Gastroesophageal sphincter (tissue), 3 donors: ENCODE results near the gene SERPINF2.

Source experiments
- CTCF ChIP-seq, 4 experiments: fragments of 200-600 bp in 2 of 4; fragments of 450-650 bp in 2 of 4; sonication (generic) in 1 of 4; IDR thresholded peaks; one replicate each; pipeline ENCODE4 v1.5.1; 2017 to 2019; ENCODE audit warnings: antibody characterized with exemption in 4 of 4, mild to moderate bottlenecking in 2 of 4, moderate library complexity in 2 of 4
- EP300 ChIP-seq: sonication (generic); formaldehyde crosslinking; IDR thresholded peaks from one replicate; pipeline ENCODE4 v1.6.1; 2017; ENCODE audit warnings: antibody characterized with exemption, mild to moderate bottlenecking
- POLR2A ChIP-seq, 2 donors: fragments of 450-650 bp; IDR thresholded peaks; one replicate each; pipeline ENCODE4 v1.6.1; 2017; ENCODE audit warnings: antibody characterized with exemption in 2 of 2, mild to moderate bottlenecking in 2 of 2, moderate library complexity in 1 of 2
- POLR2AphosphoS5 ChIP-seq: sonication (generic); formaldehyde crosslinking; IDR thresholded peaks from one replicate; pipeline ENCODE4 v1.6.1; 2017; ENCODE audit warnings: antibody characterized with exemption

- TF ChIP-seq POLR2A (IDR thresholded peaks at IDR 0.05) = peak; percentile 38 to 39
- TF ChIP-seq POLR2AphosphoS5 = peak; percentile 91
- peak in 3 of 4 experiments; percentile 77 to 91 (median 89) for TF ChIP-seq CTCF (IDR thresholded peaks at IDR 0.05)
- TF ChIP-seq EP300 = no peak
Observed at GRCh38 chr17:1783834-1784611, 41.4 kb downstream of the SERPINF2 start.
